ENCODE results near the gene SOSTDC1. TPM values are rescaled to one million over a fixed set of nuclear protein-coding genes. Genes with fewer than 3 reads are reported as not detected.

SOSTDC1 gene
- polyA plus RNA-seq, 3 donors, result not detected

- Histone ChIP-seq H3K9ac (ENCODE audit: insufficient read depth, low read length, poor library complexity, severe bottlenecking) (no peak overlapping the region), H3K27ac (ENCODE audit: low read depth in 1 of 2, low read length in 2 of 2) (no peak overlapping the region), H3K4me1 (ENCODE audit: control insufficient read depth in 1 of 2, insufficient read depth in 2 of 2, low read length in 2 of 2) (peaks cover 19 to 24% of the 10 kb centered on the region in 2 donors), H3K79me2 (ENCODE audit: insufficient read depth, low read length) (no peaks in the 10 kb centered on the region), H4K20me1 (ENCODE audit: insufficient read depth, low read length) (no peaks in the 10 kb centered on the region), H3K36me3 (replicated peaks in 1 of 2; ENCODE audit: control insufficient read depth in 1 of 2, insufficient read depth in 2 of 2, low read length in 2 of 2) (no peaks in the 10 kb centered on the region), H2AFZ (ENCODE audit: insufficient read depth, low read depth, low read length, poor library complexity, severe bottlenecking) (no peak overlapping the region), H3K4me2 (replicated peaks; ENCODE audit: extremely low read depth, low read length, poor library complexity, severe bottlenecking) (no peak overlapping the region), H3K9me3 (replicated peaks in 1 of 2; ENCODE audit: control insufficient read depth in 1 of 2, insufficient read depth in 1 of 2, low read length in 2 of 2) (no peaks in the 10 kb centered on the region), H3K4me3 (replicated peaks in 1 of 3; ENCODE audit: low read depth in 2 of 3, low read length in 3 of 3) (no peak overlapping the region), H3K27me3 (ENCODE audit: control insufficient read depth in 2 of 2, insufficient read depth in 2 of 2, low read length in 2 of 2) (peaks cover 2 to 7% of the 10 kb centered on the region in 2 donors)
- intact Hi-C loops (cut with micrococcal nuclease), result no loop called here
- H3K27me3 Mint-ChIP-seq (ENCODE audit: low read depth in 3 of 3), result peaks cover 9 to 30% (median 23%) of the 10 kb centered on the region in 3 donors
- H3K36me3 Mint-ChIP-seq, result peaks cover 0 to 1% of the 10 kb centered on the region in 2 donors
- TF ChIP-seq CTCF (IDR thresholded peaks at IDR 0.05), result no peak
- no CpG with 5 or more reads among the region's 1 CpG for WGBS (ENCODE audit: insufficient coverage)
- H3K9me3 Mint-ChIP-seq, result peaks cover 0 to 2% (median 0%) of the 10 kb centered on the region in 7 donors
- H3K4me1 Mint-ChIP-seq, result peaks cover 29% of the 10 kb centered on the region
- no peak overlapping the region for H3K27ac Mint-ChIP-seq
- no peak overlapping the region for H3K4me3 Mint-ChIP-seq
- no peak for DNase-seq
Observed at GRCh38 chr7:16423761-16424160, 41.8 kb downstream of the SOSTDC1 start.

- Histone ChIP-seq H3K36me3 (replicated peaks in 1 of 2; ENCODE audit: control insufficient read depth in 1 of 2, insufficient read depth in 2 of 2, low read length in 2 of 2) (no peaks in the 10 kb centered on the region), H3K27ac (ENCODE audit: low read depth in 1 of 2, low read length in 2 of 2) (no peak overlapping the region), H3K4me2 (replicated peaks; ENCODE audit: extremely low read depth, low read length, poor library complexity, severe bottlenecking) (no peak overlapping the region), H3K4me1 (ENCODE audit: control insufficient read depth in 1 of 2, insufficient read depth in 2 of 2, low read length in 2 of 2) (peaks cover 19 to 24% of the 10 kb centered on the region in 2 donors), H3K79me2 (ENCODE audit: insufficient read depth, low read length) (no peaks in the 10 kb centered on the region), H2AFZ (ENCODE audit: insufficient read depth, low read depth, low read length, poor library complexity, severe bottlenecking) (no peak overlapping the region), H3K9me3 (replicated peaks in 1 of 2; ENCODE audit: control insufficient read depth in 1 of 2, insufficient read depth in 1 of 2, low read length in 2 of 2) (no peaks in the 10 kb centered on the region), H3K4me3 (replicated peaks in 1 of 3; ENCODE audit: low read depth in 2 of 3, low read length in 3 of 3) (no peak overlapping the region), H3K9ac (ENCODE audit: insufficient read depth, low read length, poor library complexity, severe bottlenecking) (no peak overlapping the region), H3K27me3 (ENCODE audit: control insufficient read depth in 2 of 2, insufficient read depth in 2 of 2, low read length in 2 of 2) (peaks cover 4 to 9% of the 10 kb centered on the region in 2 donors), H4K20me1 (ENCODE audit: insufficient read depth, low read length) (no peaks in the 10 kb centered on the region)
- intact Hi-C loops (cut with micrococcal nuclease), result no loop called here
- Mint-ChIP-seq H3K27me3 (ENCODE audit: low read depth in 3 of 3) (peaks cover 11 to 35% (median 22%) of the 10 kb centered on the region in 3 donors), H3K27ac (no peak overlapping the region), H3K4me1 (peaks cover 23% of the 10 kb centered on the region), H3K9me3 (peaks cover 0 to 4% (median 0%) of the 10 kb centered on the region in 7 donors), H3K4me3 (no peak overlapping the region), H3K36me3 (peaks cover 0 to 1% of the 10 kb centered on the region in 2 donors)
- no CpG with 5 or more reads among the region's 3 CpGs for WGBS (ENCODE audit: insufficient coverage)
- DNase-seq, result no peak
- no peak for TF ChIP-seq CTCF (IDR thresholded peaks at IDR 0.05)
Observed at GRCh38 chr7:16422917-16423316, 42.6 kb downstream of the SOSTDC1 start.
